ENCODE data around the gene ITGB1. TPM values are rescaled to one million over a fixed set of nuclear protein-coding genes. Genes with fewer than 3 reads are reported as not detected.
A peak's percentile ranks its signal among the peaks of the same experiment; 100 is the strongest.
"Not testable (repeated sequence)": the region's sequence is repeated elsewhere in the genome, so short reads cannot be mapped to it uniquely, and the experiment has no call there.

The ITGB1 gene
- total RNA-seq (100 to 1,000 TPM; 392 to 428 TPM), total RNA-seq (827 to 901 reads per million in 2 donors)

DNA sequence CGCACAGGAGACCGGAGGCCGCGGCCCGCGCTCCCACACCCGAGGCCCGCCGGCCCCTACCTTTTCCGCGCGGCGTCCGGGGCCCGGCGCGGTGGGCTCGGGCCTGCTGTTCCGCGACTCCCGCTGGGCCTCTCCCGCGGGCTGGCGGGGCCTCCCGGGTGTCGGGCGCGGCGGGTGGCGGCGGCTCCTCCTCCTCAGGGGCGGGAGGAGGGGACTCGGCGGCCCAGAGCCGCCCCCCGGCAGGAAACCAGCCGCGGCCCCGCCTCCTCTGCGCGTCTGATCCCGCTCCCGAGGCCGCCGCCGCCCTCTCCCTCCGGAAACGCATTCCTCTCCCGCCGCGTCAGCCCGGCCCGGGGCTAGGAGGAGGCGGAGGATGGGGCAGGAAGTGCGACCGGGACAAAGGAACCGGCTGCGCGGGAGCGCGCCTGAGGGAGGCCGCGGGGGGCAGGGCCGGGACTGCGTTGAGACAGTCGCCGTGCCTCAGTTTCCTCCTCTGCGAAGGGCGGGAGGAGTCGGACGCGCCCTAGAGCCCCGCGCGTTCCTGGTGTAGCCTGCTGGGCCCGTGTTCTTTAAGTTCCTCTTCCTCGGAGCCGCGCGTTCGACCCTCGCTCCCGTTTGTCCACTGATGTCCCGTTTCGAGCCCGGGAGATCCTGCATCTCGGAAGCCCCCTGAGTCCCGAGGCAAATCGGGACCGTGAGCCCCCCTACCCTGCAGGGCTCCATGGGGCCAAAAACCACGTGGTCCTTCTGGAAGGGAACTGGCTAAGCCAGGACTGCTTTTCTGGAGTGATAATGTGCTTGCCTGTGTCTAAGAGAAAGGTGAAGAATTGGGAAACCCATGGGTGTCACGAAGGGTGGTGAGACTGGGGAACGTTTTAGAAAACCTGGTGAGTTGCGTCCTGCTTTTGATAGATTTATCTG is at the start of gene ITGB1:
Gene ITGB1 (minus strand): TSS at position 146 of the 921 bp plus-strand sequence. CDS start 22,672 bp downstream, outside the sequence.
- Mint-ChIP-seq H3K4me3 (peak within 1 kb of the TSS; percentile 96), H3K27ac (peak within 1 kb of the TSS; percentile 96), H3K36me3 (ENCODE audit: low read depth) (peaks cover 8% of the 10 kb centered on the region), H3K27me3 (no peaks in the 10 kb centered on the region), H3K4me1 (peaks cover 41% of the 10 kb centered on the region)
- H3K9me3 ChIP-seq (ENCODE audit: control insufficient read depth, low read length, poor library complexity, severe bottlenecking) = no peaks in the 10 kb centered on the region
- peak; percentile 80 to 90 (median 84) for DNase-seq
- ATAC-seq = peak; percentile 87

- H3K27ac Mint-ChIP-seq = peak overlapping the region; percentile 86
- H3K27me3 Mint-ChIP-seq = no peaks in the 10 kb centered on the region
- peaks cover 32% of the 10 kb centered on the region for H3K4me1 Mint-ChIP-seq
- ATAC-seq (no peak), DNase-seq (no peak)
- H3K36me3 Mint-ChIP-seq (ENCODE audit: low read depth) = no peaks in the 10 kb centered on the region
- peak overlapping the region; percentile 3 for H3K4me3 Mint-ChIP-seq
- no peaks in the 10 kb centered on the region for H3K9me3 ChIP-seq (ENCODE audit: control insufficient read depth, low read length, poor library complexity, severe bottlenecking)
Measured at GRCh38 chr10:33006342-33006887, 48.4 kb upstream of the ITGB1 start.

DNA sequence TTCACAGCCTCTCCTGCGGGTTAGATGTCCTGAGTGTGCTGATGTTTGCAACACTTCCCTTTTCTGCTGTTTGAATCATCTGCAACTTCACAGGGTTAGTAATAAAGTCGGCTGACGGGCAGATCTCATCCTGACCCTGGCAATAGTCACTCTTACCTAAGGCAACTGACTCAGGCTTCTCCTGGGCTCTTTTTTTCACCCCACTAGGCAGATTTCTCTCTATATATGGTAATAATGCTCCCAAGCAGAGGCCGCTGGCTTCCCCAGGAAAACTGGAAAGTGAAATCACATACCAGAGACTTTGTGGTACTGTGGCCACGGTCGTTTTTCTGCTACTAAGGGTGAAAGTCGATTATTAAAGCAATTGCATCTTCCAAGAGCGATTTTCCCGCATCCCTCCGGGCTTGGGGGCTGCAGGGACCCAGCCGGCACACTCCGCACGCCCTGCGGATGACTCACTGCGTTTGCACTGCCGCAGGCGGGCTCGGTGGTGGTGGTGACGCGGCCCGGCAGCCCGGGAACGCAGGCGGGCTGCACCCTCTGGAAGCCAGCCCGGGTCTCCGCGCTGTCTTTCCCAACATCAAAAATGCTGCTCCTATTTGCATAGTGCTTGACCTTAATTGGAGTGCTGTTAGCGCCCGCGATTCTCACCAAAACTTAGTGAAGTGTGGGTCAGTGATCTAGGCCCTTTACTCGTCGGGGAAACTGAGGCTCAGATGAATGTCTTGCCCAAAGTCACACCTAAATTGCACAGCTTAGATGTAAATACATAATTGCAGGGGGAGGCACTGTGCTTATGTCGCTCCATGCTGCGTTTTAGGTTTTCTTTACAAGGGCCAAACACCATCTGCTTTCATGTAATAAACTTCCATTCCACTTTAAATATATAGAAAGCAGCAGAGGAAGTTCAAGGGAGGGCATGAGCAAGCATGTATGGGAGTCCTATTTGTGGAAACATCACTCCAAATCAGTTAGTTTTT is 47.6 kb upstream of the ITGB1 start:
- peak; percentile 11 to 46 (median 33) for DNase-seq
- H3K9me3 ChIP-seq (ENCODE audit: control insufficient read depth, low read length, poor library complexity, severe bottlenecking) = no peaks in the 10 kb centered on the region
- Mint-ChIP-seq H3K27me3 (no peaks in the 10 kb centered on the region), H3K36me3 (ENCODE audit: low read depth) (no peaks in the 10 kb centered on the region), H3K27ac (peak overlapping the region; percentile 86), H3K4me1 (peaks cover 28% of the 10 kb centered on the region), H3K4me3 (peak overlapping the region; percentile 83)
- ATAC-seq = peak; percentile 45

GRCh38 chr10:33001908-33002492 is 44.0 kb upstream of the ITGB1 start:
- ATAC-seq (no peak), DNase-seq (no peak)
- Mint-ChIP-seq H3K27me3 (no peaks in the 10 kb centered on the region), H3K4me1 (peaks cover 4% of the 10 kb centered on the region), H3K36me3 (ENCODE audit: low read depth) (no peaks in the 10 kb centered on the region), H3K4me3 (no peak overlapping the region), H3K27ac (no peak overlapping the region)
- no peaks in the 10 kb centered on the region for H3K9me3 ChIP-seq (ENCODE audit: control insufficient read depth, low read length, poor library complexity, severe bottlenecking)

DNA sequence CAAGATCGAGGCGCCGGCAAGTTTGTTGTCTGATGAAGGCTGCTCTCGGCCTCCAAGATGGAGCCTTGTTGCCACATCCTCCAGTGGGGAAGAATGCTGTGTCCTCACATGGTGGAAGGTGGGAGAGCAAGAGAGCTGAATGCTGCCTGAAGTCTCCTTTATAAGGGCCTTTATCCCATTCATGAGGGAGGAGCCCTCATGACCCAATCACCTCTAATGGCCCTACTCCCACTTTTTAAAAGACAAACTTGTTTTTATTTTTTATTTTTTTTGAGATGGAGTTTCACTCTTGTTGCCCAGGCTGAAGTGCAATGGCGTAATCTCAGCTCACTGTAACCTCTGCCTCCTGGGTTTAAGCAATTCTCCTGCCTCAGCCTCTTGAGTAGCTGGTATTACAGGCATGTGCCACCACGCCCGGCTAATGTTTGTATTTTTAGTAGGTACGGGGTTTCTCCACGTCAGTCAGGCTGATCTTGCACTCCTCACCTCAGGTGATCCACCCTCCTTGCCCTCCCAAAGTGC is 40.1 kb upstream of the ITGB1 start:
- not testable (repeated sequence) for H3K4me1 Mint-ChIP-seq; H3K36me3 Mint-ChIP-seq (ENCODE audit: low read depth); DNase-seq; H3K27me3 Mint-ChIP-seq; H3K9me3 ChIP-seq (ENCODE audit: control insufficient read depth, low read length, poor library complexity, severe bottlenecking); ATAC-seq; H3K27ac Mint-ChIP-seq; H3K4me3 Mint-ChIP-seq

DNA sequence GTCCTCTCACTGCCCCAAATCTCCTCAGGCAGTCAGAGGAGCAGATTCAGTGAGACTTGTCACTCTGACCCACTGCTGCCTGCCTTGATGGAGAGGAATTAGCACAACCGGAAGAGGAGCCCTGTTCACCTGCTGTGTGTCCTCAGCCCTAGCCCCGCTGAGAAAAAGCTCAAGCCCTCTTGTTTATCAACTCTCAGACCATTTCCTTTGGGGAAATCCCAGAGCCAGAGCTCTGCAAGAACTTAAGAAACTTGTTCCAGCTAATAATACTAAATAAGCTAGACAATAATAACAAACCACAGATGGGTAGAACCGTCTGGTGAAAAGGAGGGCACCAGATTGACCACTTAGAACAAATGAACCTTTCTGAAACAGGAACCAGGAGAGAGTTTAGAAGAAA is 37.7 kb upstream of the ITGB1 start:
- H3K27ac Mint-ChIP-seq = no peak overlapping the region
- H3K4me3 Mint-ChIP-seq = peak overlapping the region; percentile 31
- no peak for ATAC-seq
- no peak for DNase-seq
- H3K9me3 ChIP-seq (ENCODE audit: control insufficient read depth, low read length, poor library complexity, severe bottlenecking) = no peaks in the 10 kb centered on the region
- no peaks in the 10 kb centered on the region for H3K27me3 Mint-ChIP-seq
- peaks cover 5% of the 10 kb centered on the region for H3K4me1 Mint-ChIP-seq
- no peaks in the 10 kb centered on the region for H3K36me3 Mint-ChIP-seq (ENCODE audit: low read depth)

DNA sequence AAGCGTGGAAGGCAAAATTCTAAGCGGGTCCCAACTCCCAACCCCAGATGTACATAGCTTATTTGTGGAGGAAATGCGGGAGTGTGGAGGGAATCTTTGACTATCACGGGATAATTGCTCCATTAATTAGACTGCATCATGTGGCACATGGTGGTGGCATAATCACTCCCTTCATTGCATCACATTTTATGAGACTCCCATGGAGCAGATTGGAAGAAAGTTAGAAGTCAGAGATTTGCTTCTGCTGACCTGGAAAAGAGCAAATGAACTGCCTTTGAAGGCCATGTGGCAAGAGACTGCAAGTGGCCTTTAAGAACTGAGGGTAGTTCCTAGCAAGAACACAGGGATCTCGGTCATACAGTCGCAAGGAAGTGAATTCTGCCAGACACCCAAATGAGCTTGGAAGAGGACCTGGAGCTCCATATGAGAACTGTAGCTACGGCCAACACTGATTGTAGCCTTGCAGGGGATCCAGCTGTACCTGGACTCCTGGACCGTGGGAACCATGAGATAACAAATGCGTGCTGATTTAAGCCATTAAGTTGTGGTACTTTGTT is 37.1 kb upstream of the ITGB1 start:
- peak overlapping the region; percentile 25 for H3K4me3 Mint-ChIP-seq
- H3K9me3 ChIP-seq (ENCODE audit: control insufficient read depth, low read length, poor library complexity, severe bottlenecking) = no peaks in the 10 kb centered on the region
- DNase-seq (no peak), ATAC-seq (no peak)
- no peaks in the 10 kb centered on the region for H3K36me3 Mint-ChIP-seq (ENCODE audit: low read depth)
- peaks cover 5% of the 10 kb centered on the region for H3K4me1 Mint-ChIP-seq
- no peak overlapping the region for H3K27ac Mint-ChIP-seq
- no peaks in the 10 kb centered on the region for H3K27me3 Mint-ChIP-seq

GRCh38 chr10:32994632-32995031 is 36.6 kb upstream of the ITGB1 start:
- H3K4me3 Mint-ChIP-seq; H3K9me3 ChIP-seq (ENCODE audit: control insufficient read depth, low read length, poor library complexity, severe bottlenecking); H3K27me3 Mint-ChIP-seq; DNase-seq; H3K27ac Mint-ChIP-seq; H3K4me1 Mint-ChIP-seq; ATAC-seq; H3K36me3 Mint-ChIP-seq (ENCODE audit: low read depth): not testable (repeated sequence)

GRCh38 chr10:32992310-32992709 is 34.3 kb upstream of the ITGB1 start:
- ATAC-seq; DNase-seq; H3K4me1 Mint-ChIP-seq; H3K9me3 ChIP-seq (ENCODE audit: control insufficient read depth, low read length, poor library complexity, severe bottlenecking); H3K27me3 Mint-ChIP-seq; H3K27ac Mint-ChIP-seq; H3K4me3 Mint-ChIP-seq; H3K36me3 Mint-ChIP-seq (ENCODE audit: low read depth): not testable (repeated sequence)

DNA sequence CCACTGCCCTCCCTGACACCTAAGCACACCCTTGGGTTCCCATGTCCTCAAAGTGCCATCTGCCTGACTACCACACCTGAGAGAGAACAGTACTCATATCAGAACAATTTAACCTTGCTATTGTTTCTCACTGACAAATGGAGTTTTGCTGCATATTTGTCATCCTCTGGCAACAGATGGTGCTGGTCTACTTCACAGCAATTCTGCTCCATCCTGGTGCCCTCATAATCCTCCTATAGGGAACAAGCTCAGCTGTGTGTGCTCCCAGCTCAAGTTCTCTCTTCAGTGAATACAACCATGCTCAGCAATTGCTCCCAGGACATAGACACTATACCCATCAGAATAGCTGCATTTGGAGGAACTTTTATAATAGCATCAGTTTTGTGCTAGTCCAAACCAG is 32.8 kb upstream of the ITGB1 start:
- ATAC-seq = no peak
- H3K36me3 Mint-ChIP-seq (ENCODE audit: low read depth) = no peaks in the 10 kb centered on the region
- peaks cover 7% of the 10 kb centered on the region for H3K4me1 Mint-ChIP-seq
- no peak overlapping the region for H3K27ac Mint-ChIP-seq
- no peak overlapping the region for H3K4me3 Mint-ChIP-seq
- H3K9me3 ChIP-seq (ENCODE audit: control insufficient read depth, low read length, poor library complexity, severe bottlenecking) = no peaks in the 10 kb centered on the region
- DNase-seq = no peak
- no peaks in the 10 kb centered on the region for H3K27me3 Mint-ChIP-seq

- no peaks in the 10 kb centered on the region for H3K9me3 ChIP-seq (ENCODE audit: control insufficient read depth, low read length, poor library complexity, severe bottlenecking)
- no peak for DNase-seq
- Mint-ChIP-seq H3K27me3 (no peaks in the 10 kb centered on the region), H3K4me1 (peaks cover 3% of the 10 kb centered on the region), H3K4me3 (no peak overlapping the region), H3K36me3 (ENCODE audit: low read depth) (no peaks in the 10 kb centered on the region), H3K27ac (no peak overlapping the region)
- ATAC-seq = no peak
Measured at GRCh38 chr10:32988604-32989003, 30.6 kb upstream of the ITGB1 start.

DNA sequence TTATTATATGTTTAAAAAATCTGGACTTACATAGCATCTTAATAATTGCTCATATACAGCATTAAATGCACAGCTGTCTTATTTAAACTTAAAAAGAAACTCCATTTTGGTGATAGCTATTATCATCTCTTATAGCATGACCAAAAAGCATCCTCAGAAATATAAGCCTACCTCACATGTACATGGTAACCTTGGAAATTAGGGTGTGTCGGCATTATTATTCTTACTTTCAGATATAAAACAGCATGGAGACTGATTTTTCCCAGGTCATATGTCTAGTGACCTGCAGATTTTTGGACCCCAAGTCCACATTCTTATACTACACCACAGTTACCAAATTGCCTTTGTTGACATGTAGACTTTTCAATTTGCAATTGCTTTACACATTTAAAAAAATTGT is 29.1 kb upstream of the ITGB1 start:
- ATAC-seq (no peak), DNase-seq (no peak)
- no peak overlapping the region for H3K27ac Mint-ChIP-seq
- no peaks in the 10 kb centered on the region for H3K9me3 ChIP-seq (ENCODE audit: control insufficient read depth, low read length, poor library complexity, severe bottlenecking)
- H3K36me3 Mint-ChIP-seq (ENCODE audit: low read depth) = no peaks in the 10 kb centered on the region
- H3K4me3 Mint-ChIP-seq = no peak overlapping the region
- no peaks in the 10 kb centered on the region for H3K27me3 Mint-ChIP-seq
- peaks cover 8% of the 10 kb centered on the region for H3K4me1 Mint-ChIP-seq

All from T-helper 17 cell (primary cell).